Fibroblast of the aortic adventitia (primary cell): Measurements from ENCODE around the gene MAVS. TPM values are rescaled to one million over a fixed set of nuclear protein-coding genes. Genes with fewer than 3 reads are reported as not detected.
A peak's percentile ranks its signal among the peaks of the same experiment; 100 is the strongest.
"Not testable (repeated sequence)": the region's sequence is repeated elsewhere in the genome, so short reads cannot be mapped to it uniquely, and the experiment has no call there.

Experiments used
- DNase-seq: peaks from one replicate; pipeline ENCODE4 v3.0.0-alpha.2; 2010; ENCODE audit warnings: low read depth
- H3K4me3 ChIP-seq: 2 replicates; pipeline ENCODE4 v1.5.1; 2011; ENCODE audit warnings: low read depth, mild to moderate bottlenecking, control low read depth, low read length, moderate library complexity
- total RNA-seq: library from RNA; depleted of rRNA; stranded (reverse); fragments of >200 nt; gene quantifications from 2 replicates; pipeline ENCODE4 v1.2.3, GENCODE V29; 2012; ENCODE audit warnings: low replicate concordance
- TF ChIP-seq, protein P1 (sequence below): IDR thresholded peaks from 2 replicates; pipeline ENCODE4 v1.5.1; 2011; ENCODE audit warnings: mild to moderate bottlenecking, low read length, control low read depth, inconsistent platforms; ENCODE audit not compliant: insufficient read depth

The MAVS gene
- total RNA-seq, 1 donor, result 23.7 TPM

DNA sequence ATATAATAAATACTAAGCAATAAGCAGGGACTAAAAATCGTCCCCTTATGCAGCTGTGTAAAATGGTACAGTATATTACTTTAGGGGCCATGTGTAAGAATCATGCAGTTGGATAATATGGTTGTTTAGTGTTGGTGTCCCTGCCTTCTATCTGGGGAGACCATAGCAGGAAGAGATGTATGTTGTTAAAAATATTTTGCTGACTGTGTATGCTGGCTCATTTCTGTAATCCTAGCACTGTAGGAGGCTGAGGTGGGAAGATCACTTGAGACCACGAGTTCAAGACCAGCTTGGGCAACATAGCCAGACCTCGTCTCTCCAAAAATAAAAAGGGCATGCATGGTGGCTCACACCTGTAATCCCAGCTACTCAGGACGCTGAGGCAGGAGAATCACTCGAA, 48.2 kb downstream of the MAVS start:
- TF ChIP-seq, protein P1, sequence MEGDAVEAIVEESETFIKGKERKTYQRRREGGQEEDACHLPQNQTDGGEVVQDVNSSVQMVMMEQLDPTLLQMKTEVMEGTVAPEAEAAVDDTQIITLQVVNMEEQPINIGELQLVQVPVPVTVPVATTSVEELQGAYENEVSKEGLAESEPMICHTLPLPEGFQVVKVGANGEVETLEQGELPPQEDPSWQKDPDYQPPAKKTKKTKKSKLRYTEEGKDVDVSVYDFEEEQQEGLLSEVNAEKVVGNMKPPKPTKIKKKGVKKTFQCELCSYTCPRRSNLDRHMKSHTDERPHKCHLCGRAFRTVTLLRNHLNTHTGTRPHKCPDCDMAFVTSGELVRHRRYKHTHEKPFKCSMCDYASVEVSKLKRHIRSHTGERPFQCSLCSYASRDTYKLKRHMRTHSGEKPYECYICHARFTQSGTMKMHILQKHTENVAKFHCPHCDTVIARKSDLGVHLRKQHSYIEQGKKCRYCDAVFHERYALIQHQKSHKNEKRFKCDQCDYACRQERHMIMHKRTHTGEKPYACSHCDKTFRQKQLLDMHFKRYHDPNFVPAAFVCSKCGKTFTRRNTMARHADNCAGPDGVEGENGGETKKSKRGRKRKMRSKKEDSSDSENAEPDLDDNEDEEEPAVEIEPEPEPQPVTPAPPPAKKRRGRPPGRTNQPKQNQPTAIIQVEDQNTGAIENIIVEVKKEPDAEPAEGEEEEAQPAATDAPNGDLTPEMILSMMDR, result no peak
- H3K4me3 ChIP-seq, result no peak overlapping the region

DNA sequence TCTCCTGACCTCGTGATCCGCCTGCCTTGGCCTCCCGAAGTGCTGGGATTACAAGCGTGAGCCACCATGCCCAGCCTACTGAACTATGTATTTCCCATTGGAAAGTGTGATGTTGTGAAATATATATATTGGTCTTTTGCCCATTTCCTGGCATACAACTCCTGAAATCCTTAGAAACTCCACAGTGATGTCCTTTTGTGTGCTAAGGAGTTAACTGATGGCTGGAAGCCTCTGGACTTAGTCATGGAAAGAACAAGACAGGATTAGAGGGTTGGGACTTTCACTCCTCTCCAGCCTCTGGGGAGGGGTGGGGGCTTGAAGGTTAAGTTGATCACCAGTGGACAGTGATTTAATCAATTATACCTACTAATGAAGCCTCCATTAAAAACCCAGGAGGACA, 49.7 kb downstream of the MAVS start:
- peak; percentile 71 for DNase-seq
- TF ChIP-seq, protein P1, result no peak
- no peak overlapping the region for H3K4me3 ChIP-seq

More for the DNA sequence above, 48.2 kb downstream of the MAVS start:
- no peak for DNase-seq

DNA sequence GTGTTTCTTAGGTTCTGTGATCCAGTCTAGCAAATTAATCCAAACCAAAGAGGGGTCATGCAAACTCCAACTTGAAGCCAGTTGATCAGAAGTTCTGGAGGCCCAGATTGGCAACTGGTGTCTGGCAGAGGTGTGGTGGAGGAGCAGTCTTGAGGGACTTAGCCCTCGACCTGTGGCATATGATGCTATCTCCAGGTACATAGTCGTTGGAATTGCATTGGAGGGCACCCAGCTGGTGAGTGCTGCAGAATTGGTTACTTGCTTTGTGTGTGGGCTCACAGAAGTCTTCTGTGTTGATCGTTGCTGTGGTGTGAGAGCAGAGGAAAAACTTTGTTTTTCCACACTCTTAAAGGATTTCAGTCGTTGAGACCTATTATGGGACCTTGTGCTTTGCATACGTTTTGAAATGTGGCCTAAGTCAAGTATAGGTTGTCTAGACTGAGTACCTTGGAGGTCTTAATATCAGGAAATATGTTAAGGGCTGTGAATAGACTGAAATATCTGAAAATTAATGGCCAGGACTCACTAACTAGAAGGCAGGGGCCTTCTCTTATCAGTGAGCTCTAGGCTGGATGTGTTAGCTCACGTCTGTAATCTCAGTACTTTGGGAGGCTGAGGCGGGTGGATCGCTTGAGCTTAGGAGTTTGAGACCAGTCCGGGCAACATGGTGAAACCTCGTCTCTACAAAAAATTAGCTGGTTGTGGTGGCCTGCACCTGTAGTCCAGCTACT, 50.4 kb downstream of the MAVS start:
- no peak for DNase-seq
- TF ChIP-seq, protein P1, result no peak
- no peak overlapping the region for H3K4me3 ChIP-seq

DNA sequence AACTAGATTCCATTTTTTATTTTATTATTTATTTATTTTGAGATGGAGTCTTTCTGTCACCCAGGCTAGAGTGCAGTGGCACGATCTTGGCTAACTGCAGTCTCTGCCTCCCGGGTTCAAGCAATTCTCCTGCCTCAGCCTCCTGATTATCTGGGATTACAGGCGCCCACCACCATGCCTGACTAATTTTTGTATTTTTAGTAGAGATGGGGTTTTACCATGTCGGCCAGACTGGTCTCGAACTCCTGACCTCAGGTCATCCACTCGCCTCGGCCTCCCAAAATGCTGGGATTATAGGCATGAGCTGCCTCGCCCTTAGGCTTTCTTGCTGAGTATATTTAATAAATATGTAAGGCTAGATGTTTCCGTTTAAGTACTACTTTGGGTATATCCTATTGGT, 51.5 kb downstream of the MAVS start:
- DNase-seq, result not testable (repeated sequence)

DNA sequence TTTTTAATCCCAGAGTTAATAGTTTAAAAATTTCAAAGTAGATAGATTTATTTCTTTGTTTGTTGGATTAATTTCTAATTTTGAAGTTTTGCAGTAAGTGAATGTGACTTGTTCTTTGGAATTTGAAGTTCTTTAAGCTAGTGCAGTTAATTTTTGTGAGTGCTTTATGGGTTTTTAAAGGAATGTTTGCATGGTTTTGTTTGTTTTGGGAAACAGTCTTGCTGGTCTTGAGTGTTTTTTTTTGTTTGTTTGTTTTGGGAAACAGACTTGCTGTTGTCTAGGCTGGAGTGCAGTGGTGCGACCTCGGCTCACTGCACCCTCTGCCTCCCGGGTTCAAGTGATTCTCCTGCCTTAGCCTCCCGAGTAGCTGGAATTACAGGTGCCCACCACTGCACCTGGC, 52.0 kb downstream of the MAVS start:
- TF ChIP-seq, protein P1, result no peak
- H3K4me3 ChIP-seq, result no peak overlapping the region
- DNase-seq, result no peak

More for the DNA sequence above, 51.5 kb downstream of the MAVS start:
- H3K4me3 ChIP-seq, result not testable (repeated sequence)

DNA sequence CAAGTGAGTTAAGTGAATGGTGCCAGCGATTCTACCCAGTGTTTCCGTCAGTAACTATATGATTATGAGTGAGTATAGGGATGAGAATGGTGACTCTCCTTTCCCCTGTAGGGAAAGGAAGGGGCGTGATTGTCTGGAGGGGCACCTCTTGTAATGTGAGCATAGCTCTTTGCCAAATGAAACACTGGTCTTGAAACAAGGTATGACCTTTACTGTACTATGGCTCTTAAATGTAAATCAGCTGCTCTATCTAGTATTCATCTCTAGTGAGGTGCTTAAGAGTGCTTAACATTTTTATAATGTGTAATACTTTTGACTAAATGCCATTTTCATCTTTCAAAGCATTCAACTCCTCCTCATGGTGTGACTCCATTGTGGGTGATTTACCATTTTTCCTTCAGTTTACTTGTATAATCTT, 53.6 kb downstream of the MAVS start:
- no peak overlapping the region for H3K4me3 ChIP-seq
- TF ChIP-seq, protein P1, result no peak
- DNase-seq, result no peak

DNA sequence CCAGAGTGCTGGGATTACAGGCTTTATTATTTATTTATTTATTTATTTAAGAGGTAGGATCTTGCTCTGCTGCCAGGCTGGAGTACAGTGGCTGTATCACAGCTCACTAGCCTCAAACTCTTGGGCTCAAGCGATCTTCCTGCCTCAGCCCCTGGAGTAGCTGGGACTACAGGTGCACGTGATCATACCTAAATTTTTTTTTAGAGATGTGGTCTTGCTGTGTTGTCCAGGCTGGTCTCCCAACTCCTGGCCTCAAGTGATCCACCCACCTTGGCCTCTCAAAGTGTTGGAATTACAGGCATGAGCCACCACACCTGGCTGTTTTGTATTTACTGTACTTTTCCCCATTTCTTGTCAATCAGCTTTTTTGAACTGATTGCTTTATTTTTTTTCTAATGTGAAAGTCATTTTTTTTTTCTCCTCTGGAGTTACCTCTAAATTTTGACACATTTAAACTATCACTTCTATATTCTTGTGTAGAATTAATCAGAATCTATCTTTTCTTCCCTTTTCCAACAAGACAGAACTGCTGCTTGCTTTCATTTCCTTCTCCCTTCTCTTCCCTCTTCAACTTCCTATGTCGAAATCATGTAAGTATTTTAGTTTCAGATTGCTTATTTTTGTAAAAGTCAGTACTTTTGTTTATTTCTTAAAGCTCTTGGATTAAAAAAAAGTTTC, 54.5 kb downstream of the MAVS start:
- no peak overlapping the region for H3K4me3 ChIP-seq
- DNase-seq, result peak; percentile 44
- TF ChIP-seq, protein P1, result no peak
